DMS 273 treated with DMSO at 0.1 percent for 48 hours (cell line): ENCODE data around the gene NSF.
"Not testable (repeated sequence)": the region's sequence is repeated elsewhere in the genome, so short reads cannot be mapped to it uniquely, and the experiment has no call there.

Source experiments
- DNase-seq: peaks from one replicate; lab custom pipeline; 2025; lab: John Stamatoyannopoulos, UW

NSF gene

DNA sequence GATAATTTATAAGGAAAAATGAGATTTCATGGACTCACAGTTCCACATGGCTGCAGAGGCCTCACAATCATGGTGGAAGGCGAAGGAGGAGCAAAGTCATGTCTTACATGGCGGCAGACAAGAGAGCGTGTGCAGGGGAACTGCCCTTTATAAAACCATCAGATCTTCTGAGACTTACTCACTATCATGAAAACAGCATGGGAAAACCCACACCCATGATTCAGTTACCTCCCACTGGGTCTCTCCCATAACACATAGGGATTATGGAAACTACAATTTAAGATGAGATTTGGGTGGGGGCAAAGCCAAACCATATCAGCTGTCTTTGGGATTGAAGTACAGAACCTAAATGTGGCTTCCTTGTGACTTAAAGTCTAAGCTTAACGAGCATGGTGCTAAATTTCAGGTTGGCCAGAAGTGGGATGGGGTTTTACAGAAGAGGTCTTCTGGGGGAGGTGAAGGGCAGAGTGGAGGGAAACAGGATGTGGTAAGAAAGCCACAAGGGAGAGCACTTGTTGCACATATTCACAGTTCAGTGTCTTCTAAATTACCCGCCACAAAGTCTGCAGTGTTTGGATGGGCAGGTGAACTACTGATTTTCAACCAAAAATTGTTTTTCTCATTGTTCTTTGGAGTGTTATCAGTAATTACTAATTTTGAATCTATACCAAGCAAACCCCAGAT lies 38.4 kb downstream of the NSF start:
- not testable (repeated sequence) for DNase-seq

DNA sequence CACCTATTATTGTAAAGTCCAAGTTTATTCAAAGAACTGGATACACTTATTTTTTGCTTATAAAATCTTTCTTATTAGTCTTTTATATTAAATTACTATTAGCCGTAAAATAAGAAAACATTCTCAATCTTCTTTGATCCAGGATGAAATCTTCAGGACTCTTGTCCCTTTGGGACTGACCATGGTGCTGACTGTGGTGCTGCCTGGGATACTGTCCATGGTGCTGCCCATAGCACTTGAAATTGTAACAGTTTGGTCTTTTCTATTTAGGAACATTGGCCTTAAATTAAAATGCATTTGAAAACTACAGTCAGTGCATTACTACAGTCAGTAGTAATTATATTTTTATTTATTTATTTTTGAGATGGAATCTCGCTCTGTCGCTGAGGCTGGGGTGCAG lies 41.7 kb downstream of the NSF start:
- DNase-seq: not testable (repeated sequence)

DNA sequence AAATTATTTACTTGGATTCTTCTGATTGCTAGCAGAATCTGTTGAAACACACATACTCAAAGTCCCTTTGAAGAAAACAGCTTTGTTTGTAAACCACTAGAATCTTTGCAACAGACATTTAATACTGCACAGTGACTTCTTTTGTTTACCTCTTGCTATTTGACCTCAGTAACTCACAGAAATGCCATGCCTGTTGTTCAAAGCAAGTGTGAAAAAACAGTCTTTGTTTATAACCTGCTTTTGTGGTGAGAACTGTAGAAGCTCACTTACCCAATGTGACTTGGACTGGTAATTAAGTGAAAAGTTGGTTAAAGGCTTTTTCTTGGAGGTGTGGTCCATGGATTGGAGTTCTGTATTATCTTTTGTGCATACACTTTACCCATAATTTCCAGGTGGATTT lies 44.4 kb downstream of the NSF start:
- not testable (repeated sequence) for DNase-seq

DNA sequence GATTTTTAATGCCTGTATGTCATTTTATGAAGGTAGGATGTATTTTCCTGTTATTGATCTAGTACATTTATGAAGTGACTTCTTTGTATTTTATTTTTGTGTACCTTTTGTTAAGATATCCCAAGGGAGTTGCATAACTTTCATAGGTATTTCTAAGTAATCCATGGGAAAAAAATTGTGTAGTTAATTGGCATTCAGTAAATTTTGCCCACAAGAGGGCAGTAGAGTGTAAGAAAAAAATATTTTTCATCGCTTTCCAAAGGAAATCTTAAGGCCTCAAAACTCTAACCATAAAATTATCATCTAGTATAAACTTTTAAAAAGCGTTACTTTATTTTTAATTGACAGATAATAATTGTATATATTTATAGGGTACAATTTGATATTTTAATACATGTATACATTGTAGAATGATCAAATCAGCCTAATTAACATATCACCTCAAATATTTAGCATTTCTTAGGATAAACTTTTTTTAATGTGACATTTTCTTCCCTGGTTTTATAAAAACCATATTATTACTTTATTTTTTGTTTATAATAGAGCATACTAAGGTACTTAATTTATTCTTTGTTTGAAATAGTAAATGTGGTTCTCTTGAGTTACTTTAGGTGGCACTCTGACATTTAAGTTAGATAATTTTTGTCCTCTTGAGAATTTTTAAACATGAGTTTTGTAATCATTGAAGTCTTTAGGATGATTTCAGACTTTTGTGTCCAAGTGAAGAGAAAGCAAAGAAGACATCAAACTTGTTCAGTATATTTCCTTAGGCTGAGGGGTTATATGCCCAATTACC lies 51.6 kb downstream of the NSF start:
- DNase-seq: not testable (repeated sequence)

DNA sequence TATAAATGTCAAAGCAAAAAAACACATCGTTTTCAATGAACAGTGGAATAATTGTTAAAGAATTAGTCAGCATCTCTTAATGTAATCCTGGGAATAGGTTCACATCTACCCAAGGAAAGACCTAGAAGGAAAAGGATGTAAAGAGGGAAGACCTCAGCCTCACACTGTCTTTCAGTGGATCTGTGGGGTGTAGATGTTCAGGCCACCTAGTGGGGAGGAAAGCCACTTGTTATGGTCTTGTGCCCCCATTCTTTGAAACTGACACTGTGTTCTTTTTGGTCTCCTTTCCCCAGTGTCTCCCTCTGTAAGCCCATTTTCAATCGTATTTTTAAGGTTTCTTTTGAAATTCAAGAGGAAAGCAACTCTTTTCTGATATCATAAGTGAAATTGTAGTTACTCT lies 56.8 kb downstream of the NSF start:
- not testable (repeated sequence) for DNase-seq

DNA sequence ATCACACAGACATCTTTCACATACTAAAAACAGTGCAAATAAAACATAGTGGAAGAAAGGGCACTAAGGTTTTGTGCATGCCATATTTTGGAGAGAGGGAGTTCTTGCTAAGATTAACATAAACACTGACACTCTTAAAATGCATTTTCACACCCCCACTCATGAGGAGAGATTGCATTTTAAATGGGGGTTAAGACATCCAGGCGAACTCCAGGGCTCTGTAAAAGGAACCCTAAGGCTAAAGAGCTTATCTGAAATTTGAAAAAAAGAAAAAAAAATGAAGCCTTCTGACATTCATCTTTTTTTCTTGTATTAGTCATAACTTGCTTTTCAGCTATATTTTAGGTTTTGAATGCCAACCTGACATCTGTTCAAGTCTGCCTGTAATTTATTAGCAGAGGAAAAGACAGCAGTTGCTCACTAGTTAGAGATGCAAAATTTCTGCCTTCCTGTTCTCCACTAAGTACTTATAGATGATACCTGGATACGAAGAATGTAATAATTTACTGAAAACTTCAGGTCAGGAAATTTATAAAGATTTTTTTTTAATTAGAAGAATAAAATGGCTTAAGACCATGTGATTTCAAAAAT lies 57.3 kb downstream of the NSF start:
- not testable (repeated sequence) for DNase-seq

DNA sequence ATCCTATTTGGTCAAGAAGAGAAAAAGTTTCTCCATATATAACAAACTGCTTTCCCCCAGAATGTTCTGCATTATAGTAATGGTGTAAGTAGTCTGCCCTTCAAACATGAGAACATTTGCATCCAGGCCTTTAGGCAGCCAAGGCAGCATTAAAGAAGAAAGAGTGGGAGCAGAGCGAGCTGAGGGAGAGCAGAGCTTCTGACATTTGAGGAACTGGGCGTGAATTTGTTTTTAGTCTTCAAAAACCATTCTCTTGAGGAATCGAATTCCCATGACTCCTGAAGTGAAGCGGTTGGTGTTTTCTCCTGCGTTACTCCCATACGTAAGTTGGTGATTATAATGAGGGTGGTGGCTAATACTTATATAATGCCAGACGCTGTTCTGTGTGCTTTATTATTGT lies 58.8 kb downstream of the NSF start:
- DNase-seq: not testable (repeated sequence)

DNA sequence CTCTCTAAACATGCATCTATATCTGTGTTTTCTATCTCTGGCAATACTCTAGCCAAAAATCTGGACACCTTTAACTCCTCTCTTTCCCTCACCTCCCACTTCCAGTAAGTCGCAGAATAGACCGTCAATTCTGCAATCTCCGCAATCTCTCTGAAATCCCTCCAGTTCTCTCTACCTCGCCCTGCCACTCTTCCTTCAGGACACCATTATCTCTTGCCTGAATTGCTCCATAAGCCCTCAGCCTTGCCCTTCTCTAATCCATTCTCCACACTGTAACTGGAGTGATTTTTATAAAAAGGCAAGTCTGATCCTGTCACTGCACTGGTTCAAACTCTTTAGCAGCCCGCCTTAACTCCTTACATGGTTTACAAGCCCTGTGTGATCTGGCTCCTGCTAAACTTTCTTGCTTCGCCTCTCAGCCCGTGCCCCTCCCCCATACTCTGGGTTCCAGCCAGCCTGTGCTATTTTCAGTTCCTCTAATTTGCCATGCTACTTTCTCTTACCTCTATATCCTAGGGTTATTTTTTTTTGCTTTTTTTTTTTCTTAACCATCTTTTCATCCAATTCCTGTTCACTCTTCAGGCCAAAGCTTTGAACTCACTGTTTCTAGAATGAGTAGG lies 61.7 kb downstream of the NSF start:
- not testable (repeated sequence) for DNase-seq

DNA sequence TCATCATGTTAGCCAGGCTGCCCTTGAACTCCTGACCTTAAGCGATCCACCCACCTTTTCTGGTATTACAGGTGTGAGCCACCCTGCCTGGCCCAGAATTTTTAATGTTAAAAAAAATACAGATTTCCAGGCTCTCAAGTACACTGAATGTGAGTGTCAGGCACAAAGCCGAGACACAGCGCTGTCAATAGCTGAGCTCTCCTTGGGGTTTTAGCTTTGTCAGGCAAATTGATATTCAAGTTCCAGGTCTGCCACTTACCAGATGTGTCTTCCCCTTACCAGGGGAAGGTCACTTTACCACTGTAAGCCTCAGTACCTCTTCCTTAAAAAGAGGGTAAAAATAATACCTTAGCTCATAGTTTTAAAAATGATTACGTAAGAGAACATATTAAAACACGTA lies 67.8 kb downstream of the NSF start:
- DNase-seq: not testable (repeated sequence)

DNA sequence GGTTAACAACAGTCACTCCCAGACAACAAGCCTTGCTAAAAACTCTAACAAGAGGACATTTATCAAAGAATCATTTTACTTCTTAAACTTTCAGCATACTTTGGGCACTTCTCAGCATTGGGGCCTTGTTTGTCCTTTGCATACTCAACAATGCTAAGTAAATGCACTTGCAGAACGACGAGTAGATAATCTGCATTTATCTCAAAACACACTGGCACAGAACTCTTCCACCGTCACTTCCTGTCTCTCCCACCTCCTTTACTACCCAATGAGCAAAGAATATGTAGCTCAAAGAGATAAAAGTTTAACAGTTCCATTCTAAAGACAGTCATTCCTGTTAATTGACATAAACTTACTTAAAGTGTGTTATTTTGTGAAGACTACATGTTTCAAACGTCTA lies 69.2 kb downstream of the NSF start:
- not testable (repeated sequence) for DNase-seq

DNA sequence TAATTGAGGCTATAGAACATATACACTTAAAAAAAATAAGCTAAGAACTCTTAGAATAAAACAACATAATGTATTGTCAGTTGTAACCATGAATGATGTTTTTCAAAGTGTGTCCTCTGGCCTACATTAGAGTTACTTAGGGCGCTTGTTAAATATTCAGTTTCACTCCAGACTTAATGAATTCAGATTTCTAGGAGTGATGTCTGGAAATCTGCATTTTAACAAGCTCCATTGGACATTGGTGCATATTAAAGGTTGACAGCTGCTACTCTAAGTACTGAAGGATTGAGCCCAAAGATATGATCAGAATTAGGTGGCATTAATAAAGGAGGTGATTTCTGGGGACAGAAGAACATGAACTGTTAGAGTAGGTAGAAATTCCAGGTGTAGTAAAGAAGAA lies 72.7 kb downstream of the NSF start:
- not testable (repeated sequence) for DNase-seq

DNA sequence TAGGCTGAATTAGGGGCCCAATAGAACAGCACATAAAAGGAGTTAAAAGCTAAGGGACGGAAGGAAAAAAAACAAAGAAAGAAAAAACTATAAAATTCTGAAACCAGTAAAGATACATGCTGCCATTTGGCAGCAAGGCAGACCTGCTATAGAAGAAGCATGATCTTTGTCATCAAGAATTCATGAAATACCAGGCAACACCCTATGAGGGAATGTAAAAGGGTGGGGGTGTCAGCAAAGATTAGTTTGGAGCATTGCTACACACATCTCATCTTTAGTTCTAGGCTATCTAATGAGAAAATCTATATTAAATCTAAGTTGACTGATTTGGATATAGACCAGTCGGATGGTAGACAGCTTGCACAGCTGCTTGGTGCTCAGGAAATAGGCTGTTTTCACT lies 73.1 kb downstream of the NSF start:
- DNase-seq: not testable (repeated sequence)

DNA sequence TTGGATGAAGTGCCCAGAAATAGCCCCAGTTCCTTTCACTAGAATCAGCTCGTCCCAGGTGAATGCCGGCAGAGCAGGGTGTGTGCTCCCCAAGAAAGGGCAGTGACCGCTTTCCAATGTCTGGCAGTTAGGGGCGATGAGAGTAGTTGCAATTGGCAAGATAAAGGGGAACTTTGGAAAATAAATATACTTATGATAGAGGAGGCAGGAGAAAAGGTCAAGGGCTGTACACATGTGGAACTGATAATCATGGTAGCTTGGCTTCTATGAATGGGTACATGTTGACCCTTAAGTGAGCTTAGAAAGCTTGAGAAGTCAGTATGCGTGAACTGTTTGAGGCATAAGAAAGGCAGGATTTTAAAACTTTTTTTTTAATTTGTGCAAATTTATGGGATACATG lies 75.5 kb downstream of the NSF start:
- DNase-seq: not testable (repeated sequence)

DNA sequence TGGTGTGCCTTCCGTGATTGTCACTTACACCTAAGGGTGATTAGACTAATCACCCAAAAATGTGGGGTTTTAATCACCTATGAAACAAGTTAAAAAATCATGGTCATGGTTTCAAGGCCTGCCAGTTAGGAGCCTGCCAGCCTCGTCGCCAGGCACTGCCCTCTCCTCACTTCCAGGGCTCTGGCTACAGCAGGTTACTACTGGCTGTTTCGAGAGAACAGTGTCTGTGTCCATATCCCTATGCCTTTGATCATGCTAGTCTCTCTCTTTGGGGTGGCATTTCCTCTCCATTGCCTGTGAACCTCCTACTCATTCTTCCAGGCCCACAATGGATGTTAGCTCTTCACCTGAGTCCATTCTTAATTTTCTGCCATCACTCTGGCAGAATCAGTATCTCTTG lies 80.3 kb downstream of the NSF start:
- not testable (repeated sequence) for DNase-seq

DNA sequence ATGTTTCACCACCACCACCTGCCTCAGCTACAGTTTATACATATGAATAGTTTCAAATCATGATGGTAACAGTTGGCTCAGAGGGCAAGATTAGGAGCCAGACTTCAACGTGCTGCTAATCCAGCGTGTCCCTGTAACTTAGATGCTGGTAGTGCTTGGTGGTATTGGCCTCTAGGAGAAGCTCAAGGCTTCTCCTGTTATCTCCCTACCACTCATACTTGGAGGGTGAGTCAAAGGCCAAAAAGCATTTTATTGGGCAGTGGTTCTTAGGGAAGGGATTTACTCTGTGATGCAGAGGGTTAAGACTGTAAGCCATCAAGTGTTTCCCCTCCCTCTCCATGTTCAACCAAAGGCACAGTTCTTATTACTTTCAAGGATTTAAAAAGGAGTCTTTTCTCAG lies 82.3 kb downstream of the NSF start:
- DNase-seq: not testable (repeated sequence)

DNA sequence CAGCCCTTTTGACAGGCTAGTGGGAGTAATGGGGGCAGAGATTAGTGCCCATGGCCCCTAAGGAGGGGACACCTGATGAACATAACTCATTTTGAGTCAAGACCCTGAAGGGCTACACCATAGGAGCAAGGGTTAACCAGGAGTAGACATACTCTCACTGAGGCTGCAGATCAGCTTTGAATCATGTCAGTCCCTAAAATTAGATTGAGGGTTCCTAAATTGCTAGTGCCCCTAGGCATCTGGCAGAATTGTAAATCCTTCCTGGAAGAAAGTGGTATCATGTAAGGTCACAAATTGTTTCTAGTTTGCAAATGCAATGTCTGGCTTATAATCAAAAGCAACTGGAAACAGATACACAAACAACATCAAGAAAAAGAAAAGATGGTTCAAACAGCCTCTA lies 87.3 kb downstream of the NSF start:
- DNase-seq: not testable (repeated sequence)

DNA sequence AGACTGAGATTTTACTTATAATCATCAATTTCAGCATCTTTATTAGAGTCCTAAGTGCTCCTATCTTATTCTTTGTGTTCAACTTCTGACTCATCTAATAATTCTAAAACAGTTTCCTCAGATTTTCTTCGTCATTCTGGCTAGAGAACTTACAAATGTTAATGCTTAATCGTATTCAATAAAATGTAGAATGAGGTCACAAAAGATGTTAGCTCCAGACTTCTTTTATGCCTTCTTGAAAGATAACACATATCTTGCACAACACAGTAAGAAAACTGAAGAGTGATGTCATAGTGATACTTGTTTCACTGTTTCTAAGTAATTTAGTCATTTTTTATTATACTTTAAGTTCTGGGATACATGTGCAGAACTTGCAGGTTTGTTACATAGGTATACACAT lies 93.2 kb downstream of the NSF start:
- DNase-seq: not testable (repeated sequence)

DNA sequence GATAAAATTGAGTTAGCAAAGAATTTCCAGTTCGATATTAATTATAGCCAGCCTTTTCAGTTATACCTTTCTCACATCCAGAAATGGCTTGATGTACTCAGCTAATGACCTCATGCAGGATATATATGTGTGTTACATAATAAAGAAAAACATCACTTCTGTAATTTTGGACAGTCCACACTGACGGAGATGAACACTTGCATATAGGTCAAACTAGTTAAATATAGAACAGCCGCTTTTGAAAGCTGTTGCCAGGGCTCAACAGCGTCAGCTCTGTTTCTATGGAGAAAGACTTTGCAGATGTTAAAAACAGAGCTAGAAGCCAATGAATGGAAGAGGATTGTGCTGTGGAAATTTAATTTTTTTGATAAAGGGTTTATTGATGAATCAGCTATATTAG lies 94.8 kb downstream of the NSF start:
- DNase-seq: not testable (repeated sequence)

DNA sequence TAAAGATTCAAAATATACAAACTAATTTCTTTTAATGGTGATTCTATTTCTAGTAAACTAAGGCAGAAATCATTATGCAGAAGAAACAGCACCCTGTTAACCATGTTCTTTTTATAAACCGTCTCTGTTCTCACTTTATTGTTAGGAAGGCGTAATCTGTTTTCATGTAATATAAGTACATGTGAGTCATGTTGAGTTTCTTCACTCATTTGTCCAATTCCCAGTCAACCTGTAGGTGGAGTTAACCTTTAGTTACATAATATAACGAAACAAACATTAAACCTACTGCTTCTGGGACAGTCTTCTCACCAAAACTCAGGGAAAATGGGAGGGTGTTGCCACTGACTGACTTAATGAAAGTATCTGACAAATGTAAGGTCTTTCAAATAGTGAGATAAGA lies 101.7 kb downstream of the NSF start:
- not testable (repeated sequence) for DNase-seq

DNA sequence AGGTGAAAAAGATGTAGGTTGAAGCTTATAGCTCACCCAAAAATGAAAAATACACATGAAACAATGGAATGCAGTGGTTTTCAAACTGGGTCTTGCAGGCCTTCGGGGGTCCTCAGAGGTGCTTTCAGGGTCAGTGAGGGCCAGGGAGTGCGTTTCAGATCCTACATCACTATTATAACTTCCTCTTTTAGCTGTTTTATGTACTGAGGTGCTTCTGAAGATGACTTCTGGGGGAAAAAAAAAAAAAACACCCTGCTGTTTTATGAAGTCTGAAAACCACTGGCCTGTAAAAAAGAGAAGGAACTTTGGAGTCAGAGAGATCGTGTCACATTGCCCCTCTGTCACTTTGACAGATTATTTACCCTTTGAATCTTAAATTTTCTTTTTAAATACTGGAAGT lies 102.8 kb downstream of the NSF start:
- not testable (repeated sequence) for DNase-seq

DNA sequence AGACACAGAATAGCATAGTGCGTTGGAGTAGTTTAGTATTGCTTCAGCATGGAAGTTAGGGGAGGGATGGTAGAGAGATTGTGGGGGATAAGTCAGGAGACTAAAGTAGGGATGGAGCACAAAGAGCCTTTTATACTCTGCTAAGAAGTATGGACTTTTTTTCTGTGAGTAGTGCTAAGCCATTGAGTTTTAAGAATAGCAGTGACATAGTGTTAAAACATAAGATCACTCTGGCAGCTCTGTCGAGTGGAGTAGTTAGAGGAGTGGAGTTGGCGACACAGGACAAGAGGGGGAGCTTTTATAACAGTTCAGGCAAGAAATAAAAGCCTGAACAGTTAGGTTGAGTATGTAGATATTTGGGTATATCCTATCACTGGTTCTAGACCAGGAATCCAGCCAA lies 106.1 kb downstream of the NSF start:
- not testable (repeated sequence) for DNase-seq

DNA sequence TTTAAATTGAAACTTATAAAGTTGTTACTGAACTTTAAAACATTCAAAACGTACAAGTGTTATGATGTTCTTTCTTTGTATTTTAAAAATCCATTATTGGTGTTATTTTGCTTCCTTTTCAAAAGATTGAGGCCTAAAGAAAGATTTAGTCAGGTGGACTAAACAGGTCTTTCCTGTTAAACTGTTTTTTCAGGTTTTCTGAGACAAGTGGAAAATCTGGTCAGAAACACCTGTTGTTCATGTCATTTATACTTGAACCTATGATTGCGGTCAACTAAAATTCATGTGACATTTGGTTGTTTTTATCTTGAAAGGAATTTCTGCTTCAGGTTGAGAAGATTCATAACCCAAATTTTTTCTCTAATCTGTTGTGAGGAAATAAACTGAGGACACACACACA lies 108.5 kb downstream of the NSF start:
- DNase-seq: not testable (repeated sequence)

DNA sequence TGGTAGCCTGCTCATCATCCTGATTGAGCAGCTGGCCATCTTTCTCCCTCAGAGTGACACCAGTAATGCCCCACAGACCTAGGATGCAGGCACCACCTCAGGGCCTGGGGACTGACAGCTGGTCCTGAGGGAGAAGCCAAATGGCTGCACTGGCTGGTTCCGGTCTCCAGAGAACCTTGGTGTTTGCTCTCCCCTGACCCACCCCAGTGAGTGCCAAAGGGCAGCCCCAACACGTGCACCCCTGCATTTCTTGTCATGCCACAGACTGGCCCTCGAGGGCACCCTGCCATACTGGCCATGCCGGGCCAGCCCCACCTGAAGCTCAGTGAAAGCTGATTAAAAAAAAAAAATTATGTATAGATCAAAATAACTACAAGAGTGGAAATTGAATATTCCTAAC lies 127.5 kb downstream of the NSF start:
- DNase-seq: no peak
